ENCODE results near the gene PANK1.

GRCh38 chr10:89554433-89554832, 90.6 kb downstream of the PANK1 start:
- TF ChIP-seq CTCF (IDR thresholded peaks at IDR 0.05) (no peak), EZH2phosphoT487 (IDR thresholded peaks at IDR 0.05) (no peak)
